Measurements from ENCODE around the gene UBN2. TPM values are rescaled to one million over a fixed set of nuclear protein-coding genes. Genes with fewer than 3 reads are reported as not detected.
"Not testable (repeated sequence)": the region's sequence is repeated elsewhere in the genome, so short reads cannot be mapped to it uniquely, and the experiment has no call there.

UBN2 gene
- total and polyA plus RNA-seq, 8 donors, result 0.76 to 23.9 (median 6.3) TPM

DNA sequence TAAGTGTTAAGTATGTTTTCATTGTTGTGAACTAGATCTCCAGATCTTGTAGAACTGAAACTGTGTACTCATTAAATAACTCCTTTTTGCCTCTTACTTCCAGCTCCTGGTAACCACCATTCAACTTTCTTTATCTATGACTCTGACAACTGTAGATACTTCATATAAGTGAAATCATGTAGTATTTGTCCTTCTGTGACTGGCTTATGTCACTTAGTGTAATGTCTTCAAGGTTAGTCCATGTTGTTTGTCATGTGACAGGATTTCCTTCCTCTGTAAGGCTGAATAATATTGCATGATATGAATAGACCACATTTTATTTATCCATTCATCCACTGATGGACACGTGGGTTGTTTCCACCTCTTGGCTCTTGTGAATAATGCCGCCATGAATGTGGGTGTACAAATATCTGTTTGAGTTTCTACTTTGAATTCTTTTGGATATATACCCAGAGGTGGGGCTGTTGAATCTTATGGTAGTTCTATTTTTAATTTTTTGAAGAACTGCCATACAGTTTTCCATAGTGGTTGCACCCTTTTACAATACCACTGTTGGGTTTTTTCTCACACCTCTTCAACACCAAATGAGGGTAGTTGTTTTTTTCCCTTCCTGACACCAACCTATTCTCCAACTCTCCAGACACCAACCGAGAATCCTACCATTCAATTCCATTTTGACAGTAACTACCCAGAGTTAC is 99.4 kb downstream of the UBN2 start:
- no peak overlapping the region for H3K27ac ChIP-seq
- H3K4me3 ChIP-seq, result no peak overlapping the region
- TF ChIP-seq EP300 (IDR thresholded peaks at IDR 0.05) (no peak), POLR2AphosphoS5 (IDR thresholded peaks at IDR 0.05) (no peak), POLR2A (IDR thresholded peaks at IDR 0.05) (no peak)
- TF ChIP-seq, protein P1, sequence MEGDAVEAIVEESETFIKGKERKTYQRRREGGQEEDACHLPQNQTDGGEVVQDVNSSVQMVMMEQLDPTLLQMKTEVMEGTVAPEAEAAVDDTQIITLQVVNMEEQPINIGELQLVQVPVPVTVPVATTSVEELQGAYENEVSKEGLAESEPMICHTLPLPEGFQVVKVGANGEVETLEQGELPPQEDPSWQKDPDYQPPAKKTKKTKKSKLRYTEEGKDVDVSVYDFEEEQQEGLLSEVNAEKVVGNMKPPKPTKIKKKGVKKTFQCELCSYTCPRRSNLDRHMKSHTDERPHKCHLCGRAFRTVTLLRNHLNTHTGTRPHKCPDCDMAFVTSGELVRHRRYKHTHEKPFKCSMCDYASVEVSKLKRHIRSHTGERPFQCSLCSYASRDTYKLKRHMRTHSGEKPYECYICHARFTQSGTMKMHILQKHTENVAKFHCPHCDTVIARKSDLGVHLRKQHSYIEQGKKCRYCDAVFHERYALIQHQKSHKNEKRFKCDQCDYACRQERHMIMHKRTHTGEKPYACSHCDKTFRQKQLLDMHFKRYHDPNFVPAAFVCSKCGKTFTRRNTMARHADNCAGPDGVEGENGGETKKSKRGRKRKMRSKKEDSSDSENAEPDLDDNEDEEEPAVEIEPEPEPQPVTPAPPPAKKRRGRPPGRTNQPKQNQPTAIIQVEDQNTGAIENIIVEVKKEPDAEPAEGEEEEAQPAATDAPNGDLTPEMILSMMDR (IDR thresholded peaks at IDR 0.05), result no peak
- intact Hi-C loops (cut with DNase I; ENCODE audit: low total_unique reads), result no loop called here
- DNase-seq, result no peak
- H3K27me3 ChIP-seq, result no peaks in the 10 kb centered on the region
- no peaks in the 10 kb centered on the region for H3K9me3 ChIP-seq
- 72 to 86% (median 85%) methylated on average over 3 of the region's 3 CpGs for WGBS, 5 donors
- no peaks in the 10 kb centered on the region for H3K36me3 ChIP-seq
- H3K4me1 ChIP-seq, result peaks cover 0 to 4% (median 0%) of the 10 kb centered on the region in 4 donors

DNA sequence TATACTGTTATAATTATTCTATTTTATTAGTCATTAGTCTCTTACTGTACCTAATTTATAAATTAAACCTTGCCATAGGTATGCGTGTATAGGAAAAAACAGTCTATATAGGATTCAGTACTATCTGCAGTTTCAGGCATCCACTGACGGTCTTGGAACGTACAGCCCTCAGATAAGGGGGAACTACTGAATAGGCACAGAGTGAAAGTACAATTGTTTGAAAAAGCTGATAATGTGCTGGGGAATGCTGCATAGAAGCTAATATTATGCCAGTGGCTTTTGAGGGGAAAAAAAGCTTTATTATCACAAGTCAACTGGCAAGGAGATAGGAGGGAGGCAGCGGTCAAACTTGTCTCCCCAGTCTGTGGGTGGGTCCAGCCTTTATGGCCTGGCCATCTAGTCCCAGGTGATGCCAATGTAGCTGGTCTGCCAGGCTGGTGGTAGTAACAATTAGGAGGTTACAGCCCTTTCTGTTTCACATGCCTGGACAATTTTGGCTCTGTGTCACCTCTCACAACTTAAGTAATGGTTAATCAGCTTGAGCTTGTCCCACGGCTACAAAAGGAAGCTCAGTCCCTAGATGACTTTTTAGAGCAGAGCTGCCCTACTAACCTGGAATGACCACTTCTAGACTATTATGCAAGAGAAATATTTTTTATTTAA is 101.8 kb downstream of the UBN2 start:
- Histone ChIP-seq H3K27me3 (no peaks in the 10 kb centered on the region), H3K36me3 (no peaks in the 10 kb centered on the region), H3K4me1 (peaks cover 0 to 4% (median 0%) of the 10 kb centered on the region in 4 donors), H3K4me3 (no peak overlapping the region), H3K27ac (peak overlapping the region in 2 of 5 donors; percentile 1 to 10), H3K9me3 (no peaks in the 10 kb centered on the region)
- WGBS, 5 donors, result 26 to 51% (median 41%) methylated on average over 5 of the region's 5 CpGs
- peak; percentile 29 to 39 for DNase-seq
- TF ChIP-seq, protein P1 (IDR thresholded peaks at IDR 0.05), result no peak
- TF ChIP-seq EP300 (IDR thresholded peaks at IDR 0.05) (no peak), POLR2A (IDR thresholded peaks at IDR 0.05) (no peak), POLR2AphosphoS5 (IDR thresholded peaks at IDR 0.05) (no peak)
- intact Hi-C loops (cut with DNase I; ENCODE audit: low total_unique reads), result no loop called here

DNA sequence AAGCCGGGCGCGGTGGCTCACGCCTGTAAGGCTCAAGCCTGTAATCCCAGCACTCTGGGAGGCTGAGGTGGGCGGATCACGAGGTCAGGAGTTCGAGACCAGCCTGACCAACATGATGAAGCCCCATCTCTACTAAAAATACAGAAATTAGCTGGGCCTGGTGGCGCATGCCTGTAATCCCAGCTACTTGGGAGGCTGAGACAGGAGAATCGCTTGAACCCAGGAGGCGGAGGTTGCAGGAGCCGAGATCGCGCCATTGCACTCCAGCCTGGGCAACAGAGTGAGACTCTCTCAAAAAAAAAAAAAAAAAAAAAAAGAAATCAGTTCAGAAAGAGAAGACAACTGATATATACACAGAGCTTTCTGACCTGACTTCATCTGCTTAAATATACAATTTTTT is 102.4 kb downstream of the UBN2 start:
- H3K9me3 ChIP-seq; DNase-seq; H3K4me1 ChIP-seq; H3K4me3 ChIP-seq; H3K27me3 ChIP-seq; H3K36me3 ChIP-seq; intact Hi-C loops (cut with DNase I; ENCODE audit: low total_unique reads): not testable (repeated sequence)
- 71 to 86% (median 78%) methylated on average over 13 of the region's 13 CpGs for WGBS, 5 donors
- H3K27ac ChIP-seq, result peak overlapping the region in 2 of 5 donors; percentile 1 to 10

DNA sequence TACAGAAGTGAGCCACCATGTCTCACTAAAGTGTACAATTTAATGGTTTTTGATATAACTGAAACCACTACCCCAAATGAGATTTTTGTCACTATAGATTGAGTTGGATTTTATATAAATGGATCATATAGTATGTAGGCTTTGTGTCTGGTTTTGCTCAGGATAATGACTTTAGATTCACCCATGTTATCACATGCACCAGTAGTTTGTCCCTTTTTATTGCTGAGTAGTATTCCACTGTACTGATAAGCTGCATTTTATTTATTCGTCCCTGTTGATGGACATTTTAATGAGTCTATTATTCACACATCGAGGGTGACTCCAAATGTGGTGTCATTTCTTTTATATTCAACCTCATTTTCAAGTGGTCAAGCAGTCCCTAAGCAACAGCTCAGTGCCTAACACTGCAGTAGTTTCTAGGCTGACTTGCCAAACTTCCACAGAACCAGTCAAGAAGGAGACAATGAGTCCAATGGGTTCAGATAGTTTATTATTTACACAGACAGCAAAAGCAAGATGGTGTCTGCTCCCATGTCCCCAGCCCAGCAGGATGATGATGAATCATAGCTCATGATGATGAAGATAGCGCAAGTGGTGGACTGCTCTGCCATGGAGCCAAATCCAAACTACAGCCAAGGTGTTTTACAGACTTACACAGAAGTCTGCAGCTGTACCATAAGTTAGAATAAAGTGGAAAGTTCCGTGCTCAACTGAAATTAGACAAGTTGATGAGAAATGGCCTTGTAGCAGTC is 103.5 kb downstream of the UBN2 start:
- DNase-seq, result no peak
- no peaks in the 10 kb centered on the region for H3K27me3 ChIP-seq
- intact Hi-C loops (cut with DNase I; ENCODE audit: low total_unique reads), result no loop called here
- H3K9me3 ChIP-seq, result no peaks in the 10 kb centered on the region
- no peak overlapping the region for H3K27ac ChIP-seq
- H3K4me1 ChIP-seq, result peaks cover 0 to 4% (median 0%) of the 10 kb centered on the region in 4 donors
- TF ChIP-seq POLR2AphosphoS5 (IDR thresholded peaks at IDR 0.05), result no peak
- no peak for TF ChIP-seq POLR2A (IDR thresholded peaks at IDR 0.05)
- no peak for TF ChIP-seq EP300 (IDR thresholded peaks at IDR 0.05)
- TF ChIP-seq, protein P1 (IDR thresholded peaks at IDR 0.05), result no peak
- no peak overlapping the region for H3K4me3 ChIP-seq
- WGBS, 5 donors, result 89 to 96% (median 95%) methylated on average over 4 of the region's 4 CpGs
- H3K36me3 ChIP-seq, result no peaks in the 10 kb centered on the region

All from stomach (tissue), 9 donors.